Uterus (tissue), 4 donors: Measurements from ENCODE around the gene ITSN2. TPM values are rescaled to one million over a fixed set of nuclear protein-coding genes. Genes with fewer than 3 reads are reported as not detected.
"Not testable (repeated sequence)": the region's sequence is repeated elsewhere in the genome, so short reads cannot be mapped to it uniquely, and the experiment has no call there.

Experiments
- DNase-seq, 2 donors: peaks; one replicate each; pipeline ENCODE4 v3.0.0-alpha.2; 2019 to 2020
- H3K27ac ChIP-seq, 2 donors: fragments of 200-600 bp; sonication (generic); 1 replicate in 1 of 2; 2 replicates in 1 of 2; pipeline ENCODE4 v1.5.1; 2016 to 2018
- H3K27me3 ChIP-seq, 2 donors: fragments of 200-600 bp; sonication (generic); one replicate each; pipeline ENCODE4 v1.5.1; 2018 to 2019; ENCODE audit warnings: control low read depth in 1 of 2
- H3K36me3 ChIP-seq, 2 donors: fragments of 200-600 bp; sonication (generic); one replicate each; pipeline ENCODE4 v1.5.1; 2019; ENCODE audit warnings: control low read depth in 1 of 2
- H3K4me1 ChIP-seq, 2 donors: fragments of 200-600 bp; sonication (generic); one replicate each; pipeline ENCODE4 v1.5.1; 2018 to 2019; ENCODE audit warnings: control low read depth in 1 of 2
- H3K4me3 ChIP-seq, 2 donors: fragments of 200-600 bp; sonication (generic); 1 replicate in 1 of 2; 2 replicates in 1 of 2; pipeline ENCODE4 v1.5.1; 2018 to 2019; ENCODE audit warnings: mild to moderate bottlenecking in 1 of 2
- H3K9me3 ChIP-seq, 2 donors: fragments of 200-600 bp; sonication (generic); one replicate each; pipeline ENCODE4 v1.5.1; 2019; ENCODE audit warnings: control low read depth in 1 of 2
- POLR2A ChIP-seq, 2 donors: fragments of 450-650 bp; IDR thresholded peaks; one replicate each; pipeline ENCODE4 v1.6.1; 2016; ENCODE audit warnings: antibody characterized with exemption in 2 of 2, mild to moderate bottlenecking in 1 of 2, moderate library complexity in 1 of 2
- intact Hi-C: fragments of 100-400 bp; cut with DNase I; formaldehyde crosslinking; loops from one replicate; pipeline ENCODE4 v1.15.1; 2023; ENCODE audit warnings: low total_unique reads
- total RNA-seq, 4 donors: library from RNA; depleted of rRNA in 3 of 4; stranded (reverse); fragments of >200 nt in 3 of 4; gene quantifications; one replicate each; pipeline versions ENCODE4 v1.1.0 to v1.2.4, GENCODE V29; 2014 to 2023
- TF ChIP-seq, protein P1 (sequence below), 4 experiments: fragments of 200-600 bp in 2 of 4; fragments of 450-650 bp in 2 of 4; sonication (generic) in 2 of 4; IDR thresholded peaks; one replicate each; pipeline ENCODE4 v1.5.1; 2016 to 2019; ENCODE audit warnings: antibody characterized with exemption in 4 of 4, mild to moderate bottlenecking in 2 of 4, moderate library complexity in 1 of 4
- donor health status: DM: yes; HTN: yes; CAD: no.

Gene ITSN2
- total RNA-seq, 4 donors from 2014 or later, result 11.0 to 71.9 (median 56.2) TPM

- DNase-seq, result no peak
- intact Hi-C loops, result no loop called here
- Histone ChIP-seq H3K36me3 (no peaks in the 10 kb centered on the region), H3K4me1 (no peaks in the 10 kb centered on the region), H3K27me3 (no peaks in the 10 kb centered on the region), H3K27ac (no peak overlapping the region), H3K9me3 (no peaks in the 10 kb centered on the region), H3K4me3 (no peak overlapping the region)
- no peak for TF ChIP-seq POLR2A (IDR thresholded peaks at IDR 0.05)
- TF ChIP-seq, protein P1, sequence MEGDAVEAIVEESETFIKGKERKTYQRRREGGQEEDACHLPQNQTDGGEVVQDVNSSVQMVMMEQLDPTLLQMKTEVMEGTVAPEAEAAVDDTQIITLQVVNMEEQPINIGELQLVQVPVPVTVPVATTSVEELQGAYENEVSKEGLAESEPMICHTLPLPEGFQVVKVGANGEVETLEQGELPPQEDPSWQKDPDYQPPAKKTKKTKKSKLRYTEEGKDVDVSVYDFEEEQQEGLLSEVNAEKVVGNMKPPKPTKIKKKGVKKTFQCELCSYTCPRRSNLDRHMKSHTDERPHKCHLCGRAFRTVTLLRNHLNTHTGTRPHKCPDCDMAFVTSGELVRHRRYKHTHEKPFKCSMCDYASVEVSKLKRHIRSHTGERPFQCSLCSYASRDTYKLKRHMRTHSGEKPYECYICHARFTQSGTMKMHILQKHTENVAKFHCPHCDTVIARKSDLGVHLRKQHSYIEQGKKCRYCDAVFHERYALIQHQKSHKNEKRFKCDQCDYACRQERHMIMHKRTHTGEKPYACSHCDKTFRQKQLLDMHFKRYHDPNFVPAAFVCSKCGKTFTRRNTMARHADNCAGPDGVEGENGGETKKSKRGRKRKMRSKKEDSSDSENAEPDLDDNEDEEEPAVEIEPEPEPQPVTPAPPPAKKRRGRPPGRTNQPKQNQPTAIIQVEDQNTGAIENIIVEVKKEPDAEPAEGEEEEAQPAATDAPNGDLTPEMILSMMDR (IDR thresholded peaks at IDR 0.05), result no peak
These were observed 3.0 kb upstream of the ITSN2 start for GRCh38 chr2:24363301-24363700.

- intact Hi-C loops, result no loop called here
These were observed 1.9 kb upstream of the ITSN2 start for GRCh38 chr2:24362253-24362652.

GRCh38 chr2:24360963-24361330 is 611 bp upstream of the ITSN2 start:
- H3K36me3 ChIP-seq, result no peaks in the 10 kb centered on the region
- no peaks in the 10 kb centered on the region for H3K27me3 ChIP-seq
- intact Hi-C loops, result no loop called here
- TF ChIP-seq, protein P1 (IDR thresholded peaks at IDR 0.05), result no peak
- no peak for TF ChIP-seq POLR2A (IDR thresholded peaks at IDR 0.05)
- H3K27ac ChIP-seq, result peak overlapping the region; percentile 87 to 91
- no peaks in the 10 kb centered on the region for H3K9me3 ChIP-seq
- H3K4me3 ChIP-seq, result peak overlapping the region; percentile 60 to 91
- no peak for DNase-seq
- no peaks in the 10 kb centered on the region for H3K4me1 ChIP-seq

More at GRCh38 chr2:24362253-24362652, 1.9 kb upstream of the ITSN2 start:
- Histone ChIP-seq H3K36me3 (no peaks in the 10 kb centered on the region), H3K4me1 (no peaks in the 10 kb centered on the region), H3K27ac (no peak overlapping the region), H3K27me3 (no peaks in the 10 kb centered on the region), H3K9me3 (no peaks in the 10 kb centered on the region), H3K4me3 (no peak overlapping the region)
- TF ChIP-seq, protein P1 (IDR thresholded peaks at IDR 0.05), result no peak
- no peak for TF ChIP-seq POLR2A (IDR thresholded peaks at IDR 0.05)
- no peak for DNase-seq

DNA sequence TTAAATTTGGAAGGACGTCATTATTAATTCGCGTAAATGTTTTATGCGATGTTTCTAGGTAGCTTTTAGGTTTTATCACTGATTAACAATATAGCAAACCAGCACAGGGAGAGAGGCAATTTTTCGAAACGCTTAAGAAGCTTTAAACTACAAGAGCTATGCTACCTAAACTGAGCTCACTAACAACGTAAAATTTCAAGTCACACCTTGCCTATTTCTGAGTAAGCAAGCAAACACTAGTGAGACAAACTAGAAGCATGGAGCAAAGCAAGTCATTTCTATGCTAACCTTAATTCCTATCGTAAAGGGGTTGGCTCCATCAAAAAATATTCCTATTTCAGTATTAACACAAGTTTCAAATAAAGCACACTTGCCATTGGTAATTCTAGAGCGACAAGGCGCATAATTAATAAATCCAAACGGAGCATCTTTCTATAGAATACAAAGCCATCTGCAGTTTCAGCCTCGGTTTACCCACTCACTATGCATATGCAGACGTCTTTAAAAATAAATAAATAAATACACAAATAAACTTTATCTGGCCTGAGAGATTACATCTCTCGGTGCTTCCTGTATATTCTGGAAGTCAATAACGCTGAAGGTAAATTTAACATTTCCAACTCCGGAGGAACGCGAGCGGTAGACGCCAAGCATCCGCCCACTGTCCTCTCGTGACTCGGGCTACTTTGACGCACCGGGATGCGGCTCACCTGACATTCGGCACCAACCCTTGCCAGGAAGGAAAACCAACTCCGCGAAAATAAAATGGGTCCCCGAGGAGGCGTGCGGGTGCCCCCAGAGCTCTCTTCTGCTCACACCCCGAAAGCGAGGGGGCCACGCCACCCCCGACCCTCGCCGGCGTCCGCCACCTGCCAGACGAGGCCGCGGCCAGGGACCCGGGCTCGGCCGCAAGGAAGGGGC is 947 bp downstream of the ITSN2 start:
- Histone ChIP-seq H3K9me3 (no peaks in the 10 kb centered on the region), H3K27me3 (no peaks in the 10 kb centered on the region), H3K4me3 (peak overlapping the region; percentile 60 to 91), H3K4me1 (no peaks in the 10 kb centered on the region), H3K27ac (peak overlapping the region; percentile 87 to 91), H3K36me3 (no peaks in the 10 kb centered on the region)
- TF ChIP-seq POLR2A (IDR thresholded peaks at IDR 0.05), result no peak
- TF ChIP-seq, protein P1 (IDR thresholded peaks at IDR 0.05), result no peak
- peak; percentile 38 to 39 for DNase-seq
- intact Hi-C loops, result no loop called here

DNA sequence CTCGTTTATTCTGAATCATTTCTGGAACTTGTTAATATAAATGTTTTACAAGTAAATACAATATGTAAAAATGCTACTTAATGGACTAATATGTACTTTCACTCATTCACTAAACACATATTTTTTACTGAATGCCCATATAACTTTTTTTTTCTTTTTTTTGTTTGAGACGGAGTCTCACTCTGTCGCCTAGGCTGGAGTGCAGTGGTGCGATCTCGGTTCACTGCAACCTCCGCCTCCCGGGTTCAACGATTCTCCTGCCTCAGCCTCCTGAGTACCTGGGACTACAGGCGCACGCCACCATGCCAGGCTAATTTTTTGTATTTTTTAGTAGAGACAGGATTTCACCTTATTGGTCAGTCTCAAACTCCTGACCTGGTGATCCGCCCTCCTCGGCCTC is 2.6 kb downstream of the ITSN2 start:
- H3K4me3 ChIP-seq, H3K27me3 ChIP-seq, DNase-seq, H3K36me3 ChIP-seq, H3K9me3 ChIP-seq, H3K4me1 ChIP-seq, H3K27ac ChIP-seq, intact Hi-C loops: not testable (repeated sequence)

- H3K4me1 ChIP-seq, H3K9me3 ChIP-seq, DNase-seq, H3K27ac ChIP-seq, intact Hi-C loops, H3K36me3 ChIP-seq, H3K27me3 ChIP-seq, H3K4me3 ChIP-seq: not testable (repeated sequence)
These were observed 3.2 kb downstream of the ITSN2 start for GRCh38 chr2:24357115-24357514.
